ENCODE results near the gene SARS1. TPM values are rescaled to one million over a fixed set of nuclear protein-coding genes. Genes with fewer than 3 reads are reported as not detected.

The SARS1 gene
- total and polyA plus RNA-seq, 2 of the 13 experiments (the other 11 are each of a cell fraction or from before 2014, with no cell fraction given) = 103 to 134 TPM

DNA sequence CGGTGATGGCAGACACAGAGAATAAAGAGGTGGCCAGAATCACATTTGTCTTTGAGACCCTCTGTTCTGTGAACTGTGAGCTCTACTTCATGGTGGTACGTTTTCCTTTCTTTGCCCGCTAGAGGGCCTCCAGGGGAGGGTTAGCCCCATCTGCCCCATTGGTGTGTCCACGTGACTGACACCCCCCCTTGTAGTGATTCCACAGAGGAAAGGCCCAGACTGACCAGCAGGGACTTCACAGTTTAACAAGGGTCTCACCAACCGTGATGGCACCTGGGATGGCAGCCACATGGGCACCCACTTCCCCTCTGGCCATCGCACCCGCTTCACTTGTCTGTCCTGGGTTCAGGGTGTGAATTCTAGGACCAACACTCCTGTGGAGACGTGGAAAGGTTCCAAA is 22.3 kb upstream of the SARS1 start (continued):
- TF ChIP-seq ZNF350 (CRISPR knock-in tag; IDR thresholded peaks at IDR 0.05; ENCODE audit: borderline replicate concordance, low read depth) (0 out of 2 replicates have a peak, but pooled peaks have one; percentile 29), FOXJ3 (CRISPR knock-in tag; IDR thresholded peaks at IDR 0.05; ENCODE audit: borderline replicate concordance) (no peak), ZNF549 (CRISPR knock-in tag; IDR thresholded peaks at IDR 0.05) (no peak), SMC3 (IDR thresholded peaks at IDR 0.05; ENCODE audit: low read length) (peak; percentile 25; the same call in 1 of the 2 replicates), TSC22D2 (CRISPR knock-in tag; IDR thresholded peaks at IDR 0.05; ENCODE audit: borderline replicate concordance) (no peak), NCOA2 (CRISPR knock-in tag; IDR thresholded peaks at IDR 0.05) (no peak), FIP1L1 (IDR thresholded peaks at IDR 0.05; ENCODE audit: borderline replicate concordance, insufficient read depth, low read depth, low read length) (no peak), GATAD1 (CRISPR knock-in tag; IDR thresholded peaks at IDR 0.05) (no peak), SRSF4 (IDR thresholded peaks at IDR 0.05; ENCODE audit: low read depth, low read length, poor library complexity, severe bottlenecking) (no peak), ZNF572 (CRISPR knock-in tag; IDR thresholded peaks at IDR 0.05) (no peak), KMT2A (CRISPR knock-in tag; IDR thresholded peaks at IDR 0.05) (no peak), U2AF1 (optimal IDR thresholded peaks at IDR 0.05; ENCODE audit: low read depth, low read length) (no peak), ETV5 (CRISPR knock-in tag; IDR thresholded peaks at IDR 0.05; ENCODE audit: borderline replicate concordance) (no peak), ZNF709 (CRISPR knock-in tag; IDR thresholded peaks at IDR 0.05) (no peak), SNAI1 (CRISPR knock-in tag; IDR thresholded peaks at IDR 0.05; ENCODE audit: borderline replicate concordance) (no peak), NFRKB (IDR thresholded peaks at IDR 0.05) (no peak), ZNF850 (CRISPR knock-in tag; conservative IDR thresholded peaks at IDR 0.05) (no peak)
- TF ChIP-seq, protein P1, sequence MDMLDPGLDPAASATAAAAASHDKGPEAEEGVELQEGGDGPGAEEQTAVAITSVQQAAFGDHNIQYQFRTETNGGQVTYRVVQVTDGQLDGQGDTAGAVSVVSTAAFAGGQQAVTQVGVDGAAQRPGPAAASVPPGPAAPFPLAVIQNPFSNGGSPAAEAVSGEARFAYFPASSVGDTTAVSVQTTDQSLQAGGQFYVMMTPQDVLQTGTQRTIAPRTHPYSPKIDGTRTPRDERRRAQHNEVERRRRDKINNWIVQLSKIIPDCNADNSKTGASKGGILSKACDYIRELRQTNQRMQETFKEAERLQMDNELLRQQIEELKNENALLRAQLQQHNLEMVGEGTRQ (IDR thresholded peaks at IDR 0.05; ENCODE audit: low read depth, low read length) = peak; percentile 72
- TF ChIP-seq, protein P1 (CRISPR knock-in tag; IDR thresholded peaks at IDR 0.05; ENCODE audit: borderline replicate concordance) = peak; percentile 88; the same call in 1 of the 2 replicates
- TF ChIP-seq, protein P2, sequence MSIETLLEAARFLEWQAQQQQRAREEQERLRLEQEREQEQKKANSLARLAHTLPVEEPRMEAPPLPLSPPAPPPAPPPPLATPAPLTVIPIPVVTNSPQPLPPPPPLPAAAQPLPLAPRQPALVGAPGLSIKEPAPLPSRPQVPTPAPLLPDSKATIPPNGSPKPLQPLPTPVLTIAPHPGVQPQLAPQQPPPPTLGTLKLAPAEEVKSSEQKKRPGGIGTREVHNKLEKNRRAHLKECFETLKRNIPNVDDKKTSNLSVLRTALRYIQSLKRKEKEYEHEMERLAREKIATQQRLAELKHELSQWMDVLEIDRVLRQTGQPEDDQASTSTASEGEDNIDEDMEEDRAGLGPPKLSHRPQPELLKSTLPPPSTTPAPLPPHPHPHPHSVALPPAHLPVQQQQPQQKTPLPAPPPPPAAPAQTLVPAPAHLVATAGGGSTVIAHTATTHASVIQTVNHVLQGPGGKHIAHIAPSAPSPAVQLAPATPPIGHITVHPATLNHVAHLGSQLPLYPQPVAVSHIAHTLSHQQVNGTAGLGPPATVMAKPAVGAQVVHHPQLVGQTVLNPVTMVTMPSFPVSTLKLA (IDR thresholded peaks at IDR 0.05) = peak; percentile 46; the same call in 1 of the 2 replicates
- TF ChIP-seq, protein P3, sequence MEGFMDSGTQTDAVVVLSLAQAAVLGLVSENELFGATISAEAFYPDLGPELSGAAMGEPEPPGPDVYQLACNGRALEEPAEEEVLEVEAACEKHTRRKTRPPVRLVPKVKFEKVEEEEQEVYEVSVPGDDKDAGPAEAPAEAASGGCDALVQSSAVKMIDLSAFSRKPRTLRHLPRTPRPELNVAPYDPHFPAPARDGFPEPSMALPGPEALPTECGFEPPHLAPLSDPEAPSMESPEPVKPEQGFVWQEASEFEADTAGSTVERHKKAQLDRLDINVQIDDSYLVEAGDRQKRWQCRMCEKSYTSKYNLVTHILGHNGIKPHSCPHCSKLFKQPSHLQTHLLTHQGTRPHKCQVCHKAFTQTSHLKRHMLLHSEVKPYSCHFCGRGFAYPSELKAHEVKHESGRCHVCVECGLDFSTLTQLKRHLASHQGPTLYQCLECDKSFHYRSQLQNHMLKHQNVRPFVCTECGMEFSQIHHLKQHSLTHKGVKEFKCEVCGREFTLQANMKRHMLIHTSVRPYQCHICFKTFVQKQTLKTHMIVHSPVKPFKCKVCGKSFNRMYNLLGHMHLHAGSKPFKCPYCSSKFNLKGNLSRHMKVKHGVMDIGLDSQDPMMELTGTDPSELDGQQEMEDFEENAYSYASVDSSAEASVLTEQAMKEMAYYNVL (CRISPR knock-in tag; IDR thresholded peaks at IDR 0.05; ENCODE audit: borderline replicate concordance) = no peak
- TF ChIP-seq, protein P4, sequence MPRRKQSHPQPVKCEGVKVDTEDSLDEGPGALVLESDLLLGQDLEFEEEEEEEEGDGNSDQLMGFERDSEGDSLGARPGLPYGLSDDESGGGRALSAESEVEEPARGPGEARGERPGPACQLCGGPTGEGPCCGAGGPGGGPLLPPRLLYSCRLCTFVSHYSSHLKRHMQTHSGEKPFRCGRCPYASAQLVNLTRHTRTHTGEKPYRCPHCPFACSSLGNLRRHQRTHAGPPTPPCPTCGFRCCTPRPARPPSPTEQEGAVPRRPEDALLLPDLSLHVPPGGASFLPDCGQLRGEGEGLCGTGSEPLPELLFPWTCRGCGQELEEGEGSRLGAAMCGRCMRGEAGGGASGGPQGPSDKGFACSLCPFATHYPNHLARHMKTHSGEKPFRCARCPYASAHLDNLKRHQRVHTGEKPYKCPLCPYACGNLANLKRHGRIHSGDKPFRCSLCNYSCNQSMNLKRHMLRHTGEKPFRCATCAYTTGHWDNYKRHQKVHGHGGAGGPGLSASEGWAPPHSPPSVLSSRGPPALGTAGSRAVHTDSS (CRISPR knock-in tag; conservative IDR thresholded peaks at IDR 0.05) = no peak

Data from HepG2 (cell line).